NCI-H128 (cell line): ENCODE results near the gene MICU2.

ENCODE experiments used
- DNase-seq: peaks from one replicate; lab custom pipeline; 2025; ENCODE audit not compliant: unreplicated experiment; lab: John Stamatoyannopoulos, UW

MICU2 gene, protein sequence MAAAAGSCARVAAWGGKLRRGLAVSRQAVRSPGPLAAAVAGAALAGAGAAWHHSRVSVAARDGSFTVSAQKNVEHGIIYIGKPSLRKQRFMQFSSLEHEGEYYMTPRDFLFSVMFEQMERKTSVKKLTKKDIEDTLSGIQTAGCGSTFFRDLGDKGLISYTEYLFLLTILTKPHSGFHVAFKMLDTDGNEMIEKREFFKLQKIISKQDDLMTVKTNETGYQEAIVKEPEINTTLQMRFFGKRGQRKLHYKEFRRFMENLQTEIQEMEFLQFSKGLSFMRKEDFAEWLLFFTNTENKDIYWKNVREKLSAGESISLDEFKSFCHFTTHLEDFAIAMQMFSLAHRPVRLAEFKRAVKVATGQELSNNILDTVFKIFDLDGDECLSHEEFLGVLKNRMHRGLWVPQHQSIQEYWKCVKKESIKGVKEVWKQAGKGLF

DNA sequence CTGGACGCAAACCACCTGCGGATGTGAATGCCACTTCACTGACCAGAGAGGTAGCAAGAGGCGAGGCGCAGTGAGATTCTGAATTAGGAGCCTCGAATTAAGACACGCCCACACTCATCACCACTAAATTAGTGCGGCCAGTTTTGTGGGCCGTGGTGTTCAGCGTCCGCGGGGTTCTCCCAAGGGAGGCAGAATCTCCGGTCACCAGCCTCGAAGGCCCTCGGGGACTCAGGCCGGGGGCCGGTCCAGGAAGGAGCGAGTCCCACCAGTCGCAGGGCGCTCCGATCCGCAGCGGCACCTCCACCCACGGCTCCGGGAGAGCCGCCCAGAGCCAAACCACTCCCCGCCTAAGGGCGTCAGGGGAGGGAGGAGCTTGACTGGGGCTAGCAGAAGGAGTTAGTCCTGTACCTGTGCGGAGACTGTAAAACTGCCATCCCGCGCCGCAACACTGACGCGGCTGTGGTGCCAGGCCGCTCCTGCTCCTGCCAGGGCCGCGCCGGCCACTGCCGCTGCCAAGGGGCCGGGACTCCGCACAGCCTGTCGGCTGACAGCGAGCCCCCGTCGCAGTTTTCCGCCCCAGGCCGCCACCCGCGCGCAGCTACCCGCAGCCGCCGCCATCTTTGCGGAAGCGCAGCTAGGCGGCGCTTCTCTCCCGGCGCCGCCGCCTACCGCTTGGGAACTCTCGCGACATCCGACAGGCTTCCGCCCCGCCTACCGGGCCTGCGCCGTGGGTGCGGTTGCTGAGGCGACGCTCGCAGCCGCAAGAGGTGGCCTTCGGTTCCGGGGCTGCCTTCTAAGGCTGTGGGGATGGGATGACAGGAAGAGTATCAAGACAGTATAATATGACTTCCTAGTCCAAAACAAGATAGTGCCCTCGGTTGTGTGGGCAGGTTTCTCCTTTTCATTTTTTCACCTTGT lies at the start of gene MICU2:
TSS of gene MICU2 (minus strand) at position 640 of the 918 bp plus-strand sequence. CDS start at position 618, 22 bp downstream.
- peak; percentile 89 for DNase-seq

GRCh38 chr13:21641629-21642028 lies 37.7 kb upstream of the MICU2 start:
- DNase-seq = no peak

- DNase-seq = peak; percentile 80
These were observed 35.6 kb upstream of the MICU2 start for GRCh38 chr13:21639561-21639960.

- DNase-seq = peak; percentile 42
These were observed 34.6 kb upstream of the MICU2 start for GRCh38 chr13:21638319-21639282.

DNA sequence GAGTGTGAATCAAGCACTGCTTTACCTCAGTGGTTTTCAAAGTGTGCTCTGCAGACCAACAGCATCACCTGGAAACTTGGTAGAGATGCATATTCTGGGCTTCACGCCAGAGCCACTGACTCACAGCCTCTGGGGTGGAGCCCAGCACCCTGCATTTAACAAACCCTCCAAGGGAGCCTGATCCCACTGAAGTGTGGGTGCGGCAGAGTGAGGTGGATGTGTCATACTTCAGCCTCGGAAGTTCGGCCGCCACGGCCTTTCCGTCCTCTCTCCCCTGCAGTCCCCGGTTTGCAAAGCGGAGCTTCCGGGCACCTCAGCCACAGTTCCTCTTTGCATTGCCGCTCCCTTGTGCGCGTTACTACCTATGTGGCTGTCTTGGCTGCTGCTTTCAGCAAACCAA lies 33.3 kb upstream of the MICU2 start:
- peak; percentile 53 for DNase-seq

GRCh38 chr13:21636656-21637055 lies 32.7 kb upstream of the MICU2 start:
- DNase-seq = no peak

GRCh38 chr13:21632196-21632595 lies 28.2 kb upstream of the MICU2 start:
- no peak for DNase-seq

DNA sequence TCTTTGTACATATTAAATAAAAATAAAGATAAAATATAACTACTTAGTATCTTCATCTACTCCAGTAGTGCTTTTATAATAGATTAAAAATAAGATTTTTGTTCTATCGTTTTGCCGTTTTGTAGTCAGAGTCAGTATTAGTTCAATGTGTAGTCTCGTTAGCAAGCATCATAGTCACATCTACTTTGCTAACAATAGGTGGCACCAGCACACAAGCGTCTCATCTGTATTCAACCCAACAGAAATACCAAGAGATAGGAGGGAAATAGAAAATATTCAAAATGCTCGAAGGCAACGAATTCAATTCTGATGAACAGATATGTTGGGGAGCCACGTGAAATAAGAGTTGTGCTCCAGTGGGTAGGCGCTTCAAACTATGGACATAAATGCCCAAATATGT lies 21.4 kb upstream of the MICU2 start:
- no peak for DNase-seq

DNA sequence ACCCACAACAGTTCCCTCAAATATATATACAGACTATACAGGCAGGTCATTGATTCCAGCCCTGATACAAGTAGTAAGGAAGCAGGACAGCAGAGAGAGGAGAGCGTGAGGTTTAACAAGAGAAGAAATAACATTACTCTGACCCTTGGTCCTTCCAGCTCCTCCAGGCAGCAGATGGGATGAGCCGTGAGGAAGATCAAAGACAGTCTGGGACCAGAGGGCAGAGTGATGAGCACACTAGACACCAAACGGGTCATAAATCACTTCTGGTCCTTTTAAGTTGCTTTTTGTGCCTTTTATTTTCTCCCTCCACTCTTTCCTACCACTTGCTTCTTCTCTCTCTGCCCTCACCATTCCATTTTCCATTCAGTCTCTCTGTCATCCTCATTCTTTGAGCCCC lies 16.9 kb upstream of the MICU2 start:
- no peak for DNase-seq

GRCh38 chr13:21619633-21620220 lies 15.8 kb upstream of the MICU2 start:
- DNase-seq = no peak

DNA sequence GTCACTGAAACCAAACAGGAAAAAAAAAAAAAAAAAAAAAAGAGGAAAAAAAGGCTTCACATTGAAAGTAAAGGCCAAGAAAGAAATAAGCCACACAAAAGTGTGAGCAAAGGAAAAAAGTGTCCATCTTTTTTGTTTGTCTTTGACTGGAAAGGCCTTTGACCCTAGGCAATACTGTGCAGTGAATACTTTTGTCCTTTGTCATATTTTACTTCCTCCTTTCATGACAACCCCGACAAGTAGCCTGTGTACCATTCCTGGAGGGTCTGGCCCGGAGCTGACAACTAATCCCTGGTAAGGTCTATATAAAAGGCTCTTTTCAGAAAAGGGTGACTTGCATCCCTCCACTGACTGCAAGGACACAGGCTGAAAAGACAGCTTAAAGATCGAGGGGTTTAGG lies 12.9 kb upstream of the MICU2 start:
- DNase-seq = no peak

DNA sequence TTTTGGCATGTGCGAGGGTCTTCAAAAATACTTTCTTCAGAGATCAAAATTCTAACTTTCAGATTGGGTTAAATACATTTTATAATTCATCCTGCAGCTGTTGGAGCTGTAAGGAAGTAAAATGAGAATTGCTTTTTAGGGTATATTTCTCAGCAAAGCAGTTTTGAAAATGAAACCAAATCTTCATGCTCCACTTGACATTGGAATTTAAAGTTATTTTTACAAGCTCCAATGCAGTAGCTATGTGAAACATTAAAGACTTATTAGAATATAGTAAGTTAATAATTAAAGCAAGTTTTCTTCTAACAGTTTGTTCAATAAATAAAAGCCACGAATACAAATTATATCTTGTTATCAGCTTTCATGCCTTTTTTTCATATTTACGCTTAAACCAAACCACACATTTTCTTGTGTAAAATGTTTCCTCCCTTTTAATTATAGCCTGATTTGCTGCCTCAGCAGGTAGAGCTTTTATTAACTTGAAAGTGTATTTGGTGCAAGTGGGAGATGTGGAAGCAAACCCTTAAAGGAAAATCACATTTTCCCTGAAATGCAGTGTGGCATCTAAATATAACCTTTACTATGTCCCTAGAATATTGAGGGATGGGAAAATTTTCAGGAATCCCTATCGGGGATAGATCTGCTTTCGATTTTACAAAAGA lies 12.4 kb upstream of the MICU2 start:
- no peak for DNase-seq

DNA sequence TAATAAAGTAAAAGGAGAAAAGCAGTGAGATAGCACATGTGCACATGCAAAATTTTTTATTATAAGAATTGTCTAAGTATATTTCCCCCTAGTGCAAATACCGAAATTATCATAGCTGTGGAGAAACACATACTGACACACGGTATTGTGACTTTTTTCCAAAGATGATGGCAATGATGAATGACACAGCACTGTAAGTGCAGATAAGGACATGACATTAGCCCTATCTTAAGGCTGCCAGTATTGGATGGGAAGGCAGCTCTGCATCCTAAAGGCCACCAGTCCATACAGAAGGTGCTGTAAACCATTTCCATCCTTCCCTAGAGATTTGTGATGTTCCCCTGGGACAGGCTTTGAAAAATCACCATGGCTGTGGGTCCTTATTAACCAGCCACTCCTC lies 11.5 kb upstream of the MICU2 start:
- DNase-seq = no peak

DNA sequence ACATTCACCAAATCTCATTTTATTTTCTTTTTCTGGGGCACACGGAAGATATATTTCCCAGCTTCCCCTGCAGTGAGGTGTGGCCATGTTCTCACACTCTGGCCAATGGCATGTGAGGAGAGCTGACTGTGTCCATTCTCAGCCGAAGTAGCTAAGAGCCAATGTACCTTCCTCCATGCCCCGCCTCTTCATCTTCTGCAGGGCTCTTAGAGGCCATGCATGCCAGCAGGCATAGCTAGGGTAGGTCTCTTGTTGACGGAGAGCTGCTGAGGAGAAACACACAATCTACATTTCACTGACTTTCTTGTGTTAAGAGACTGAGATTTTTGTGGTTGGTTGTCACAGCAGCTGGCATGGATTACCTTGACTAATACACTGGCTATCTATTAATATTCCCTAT lies 9.8 kb upstream of the MICU2 start:
- DNase-seq = no peak

DNA sequence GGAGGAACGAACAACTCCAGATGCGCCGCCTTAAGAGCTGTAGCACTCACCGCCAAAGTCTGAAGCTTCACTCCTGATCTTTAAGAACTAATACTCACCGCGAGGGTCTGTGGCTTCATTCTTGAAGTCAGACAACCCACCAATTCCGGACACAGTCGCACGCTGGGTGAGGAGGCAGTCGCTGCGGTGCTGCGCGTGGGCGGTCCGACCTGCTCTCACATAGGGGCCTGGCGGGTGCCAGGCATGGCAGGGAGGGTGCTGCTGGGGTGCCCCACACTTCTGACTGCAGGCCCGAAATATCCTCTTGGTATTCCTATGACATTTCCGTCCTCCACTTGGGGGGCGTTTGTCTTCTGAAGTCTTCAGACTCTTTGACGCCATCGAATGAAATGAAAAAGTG lies 7.4 kb upstream of the MICU2 start:
- DNase-seq = no peak

DNA sequence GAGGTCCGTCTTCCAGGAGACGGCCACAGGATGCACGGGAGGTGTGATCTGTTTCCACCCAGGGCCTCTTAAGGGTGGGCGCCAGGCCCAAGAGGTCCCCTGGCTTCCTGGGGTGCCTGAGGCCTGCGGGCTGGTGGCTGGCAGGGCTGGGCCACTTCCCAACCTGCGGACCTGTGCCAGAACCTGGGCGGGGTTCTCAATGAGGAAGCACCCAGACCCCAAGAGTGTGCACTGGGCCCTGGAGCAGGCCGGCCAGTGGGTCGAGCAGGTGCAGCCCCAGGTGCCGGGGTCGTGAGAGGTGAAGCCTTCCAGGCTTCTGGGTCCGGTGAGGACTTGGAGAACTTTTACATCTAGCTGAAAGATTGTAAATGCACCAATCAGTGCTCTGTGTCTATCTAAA lies 6.7 kb upstream of the MICU2 start:
- DNase-seq = no peak

- DNase-seq = no peak
These were observed 5.0 kb upstream of the MICU2 start for GRCh38 chr13:21608961-21609360.

GRCh38 chr13:21606796-21607195 lies 2.8 kb upstream of the MICU2 start:
- no peak for DNase-seq

- DNase-seq = no peak
These were observed 2.3 kb upstream of the MICU2 start for GRCh38 chr13:21606251-21606650.

DNA sequence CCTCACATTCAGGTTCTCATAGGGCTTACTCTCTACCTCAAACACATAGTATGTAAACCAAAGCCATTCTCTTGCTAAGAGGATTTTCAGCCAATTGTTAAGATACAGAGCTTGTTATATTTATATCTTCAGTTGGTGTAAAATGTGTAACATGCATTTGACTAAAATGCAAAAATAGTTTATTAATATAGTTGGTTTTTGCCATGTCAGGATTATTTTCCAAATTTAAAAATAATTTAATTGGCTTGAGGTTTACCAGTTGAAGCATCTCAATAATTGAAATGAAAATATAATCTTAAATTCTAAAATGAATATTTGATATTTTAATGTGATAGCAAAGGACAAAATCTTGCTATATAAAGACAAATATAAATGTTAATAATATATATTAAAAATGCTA lies 7.2 kb downstream of the MICU2 start:
- DNase-seq = no peak
